ENCODE measurements around the gene TIMM44.

DNA sequence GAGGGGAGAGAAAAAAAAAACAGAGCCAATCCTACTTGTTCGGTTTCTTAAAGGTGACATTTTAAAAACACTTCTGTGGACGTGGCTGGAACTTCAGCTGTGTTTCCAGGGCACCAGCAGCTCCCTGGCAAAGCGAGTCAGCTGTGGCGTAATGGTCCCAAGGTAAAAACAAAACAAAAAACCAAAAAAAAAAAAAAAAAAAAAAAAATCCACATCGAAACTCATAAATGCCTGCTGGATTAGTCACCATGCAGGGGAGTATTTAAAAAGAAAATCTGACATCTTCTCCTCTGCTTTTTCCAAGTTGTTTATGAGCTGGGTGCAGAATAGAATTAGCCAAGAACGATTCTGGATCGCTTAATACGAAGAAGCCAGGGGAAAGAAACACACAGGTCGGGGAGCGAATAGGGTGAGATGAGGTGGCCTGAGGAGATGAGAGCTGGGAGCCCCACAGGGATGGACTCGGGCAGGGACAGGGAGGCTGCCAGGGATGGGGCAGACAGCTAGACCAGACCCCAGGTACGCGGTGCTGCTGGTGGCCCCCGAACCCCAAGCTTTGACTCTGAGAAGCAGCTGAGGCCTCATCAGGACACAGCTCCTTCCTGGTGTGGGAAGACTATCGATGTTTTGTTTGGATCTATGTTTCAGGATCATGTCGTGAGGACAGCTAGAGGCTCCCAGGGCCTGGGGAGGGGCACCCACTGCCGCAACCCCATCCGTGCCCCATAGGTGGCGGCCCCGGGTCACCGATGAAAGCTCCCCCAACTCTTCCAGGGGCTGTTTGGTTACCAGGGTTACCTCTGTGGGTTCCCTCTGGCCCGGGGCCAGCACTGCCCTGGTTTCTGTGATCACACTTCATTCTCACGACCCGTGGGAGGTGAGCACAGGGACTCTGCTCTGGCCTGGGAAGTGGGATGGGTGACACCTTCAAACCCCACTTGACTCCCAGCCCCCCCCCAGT is 14.4 kb downstream of the TIMM44 start:
- TF ChIP-seq RAD21 (IDR thresholded peaks at IDR 0.05 in 1 of 2, conservative IDR thresholded peaks at IDR 0.05 in 1 of 2; ENCODE audit: low read depth in 2 of 2, low read length in 2 of 2) (peak; percentile 50 to 65), CTCF (IDR thresholded peaks at IDR 0.05; ENCODE audit: control extremely low read depth in 1 of 3, insufficient read depth in 1 of 3, low read depth in 1 of 3, low read length in 3 of 3) (peak; percentile 49 to 71 (median 69); a peak in 3 of 4 replicates), GABPA (IDR thresholded peaks at IDR 0.05; ENCODE audit: borderline replicate concordance, insufficient read depth, low read length) (no peak), HDAC6 (IDR thresholded peaks at IDR 0.05; ENCODE audit: low read depth, low read length) (no peak), SIX5 (IDR thresholded peaks at IDR 0.05; ENCODE audit: low read depth, low read length) (no peak), ZNF274 (IDR thresholded peaks at IDR 0.05; ENCODE audit: borderline replicate concordance, extremely low read depth, low read length) (no peak), POLR2A (IDR thresholded peaks at IDR 0.05; ENCODE audit: control extremely low read depth in 1 of 2, low read depth in 2 of 2, low read length in 2 of 2) (peak in 1 of 2 experiments; percentile 38; a peak in 1 of 3 replicates), TEAD4 (IDR thresholded peaks at IDR 0.05; ENCODE audit: low read depth, low read length) (no peak), PHF8 (conservative IDR thresholded peaks at IDR 0.05; ENCODE audit: low read depth, low read length) (no peak), EZH2 (IDR thresholded peaks at IDR 0.05; ENCODE audit: low read depth, low read length, severe bottlenecking) (no peak)
